GM18517 (cell line): ENCODE measurements around the gene RBKS.

Experiments
- ATAC-seq: cut with Tn5 transposase; IDR thresholded peaks from one replicate; pipeline ENCODE4 v1.9.1; 2021; ENCODE audit warnings: mild to moderate bottlenecking, moderate library complexity; ENCODE audit not compliant: unreplicated experiment

RBKS gene

DNA sequence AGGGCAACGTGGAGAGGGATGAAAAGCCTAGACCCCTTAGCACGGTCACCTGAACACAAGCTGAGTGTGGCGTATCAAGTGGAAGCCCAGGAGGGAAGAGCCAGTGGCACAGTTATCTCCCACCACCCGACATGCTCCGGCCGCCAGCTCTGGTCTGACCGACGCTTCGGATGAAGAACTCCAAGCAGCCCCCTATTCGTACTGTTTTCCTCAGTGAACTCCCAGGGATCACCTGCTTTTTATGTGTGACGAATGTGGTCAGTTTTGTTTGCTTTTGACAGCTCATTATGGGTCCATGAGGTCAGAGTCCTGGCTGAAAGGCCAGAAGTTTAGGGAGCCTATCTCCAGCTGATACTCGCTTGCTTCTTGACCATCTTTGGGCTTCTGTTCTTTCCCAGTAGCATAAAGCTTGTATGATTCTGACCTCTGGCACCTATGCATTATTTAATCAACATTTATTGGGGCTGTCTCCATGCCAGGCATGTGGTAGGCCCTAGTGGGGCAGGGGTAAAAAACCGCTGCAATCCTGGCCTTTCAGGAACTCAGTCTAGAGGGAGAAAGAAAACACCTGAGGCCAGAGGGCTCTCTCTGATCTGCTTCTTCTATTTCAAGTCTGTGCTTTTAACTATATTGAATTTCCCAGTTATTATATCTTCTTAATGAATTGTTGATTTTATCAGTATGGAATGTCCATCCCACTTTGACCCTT is 151.7 kb downstream of the RBKS start:
- no peak for ATAC-seq

DNA sequence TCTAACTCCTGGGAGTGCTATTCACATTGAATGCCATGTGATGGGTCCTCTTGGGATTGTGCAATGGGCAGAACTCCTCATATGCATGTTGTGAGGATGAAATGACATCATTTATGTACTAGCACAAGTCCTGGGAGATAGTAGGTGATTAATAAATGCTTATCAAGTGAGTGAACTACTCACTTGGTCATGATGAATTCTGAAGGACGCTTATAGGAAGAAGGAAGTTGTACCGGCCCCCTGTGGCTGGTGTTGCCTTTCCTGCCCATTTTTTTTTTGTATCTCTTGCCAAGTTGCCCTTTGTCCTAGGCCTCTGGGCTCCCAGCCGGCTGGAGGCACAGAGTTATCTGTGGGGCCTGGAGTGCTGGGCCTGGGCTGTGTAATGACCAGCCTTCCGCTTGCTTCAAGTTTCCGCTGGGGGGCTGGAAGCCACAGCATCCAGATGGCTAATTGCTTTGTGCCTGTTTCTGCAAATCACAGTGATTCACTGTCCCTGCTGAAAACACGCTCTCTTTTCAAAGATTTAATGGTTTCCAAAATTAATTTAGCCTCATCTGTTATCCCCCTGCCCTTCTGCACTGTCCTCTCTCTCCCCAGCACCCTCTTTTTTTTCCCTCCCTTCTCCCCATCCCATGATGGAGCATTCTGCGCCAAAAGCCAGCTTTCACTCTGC is 152.4 kb downstream of the RBKS start:
- ATAC-seq, result no peak

DNA sequence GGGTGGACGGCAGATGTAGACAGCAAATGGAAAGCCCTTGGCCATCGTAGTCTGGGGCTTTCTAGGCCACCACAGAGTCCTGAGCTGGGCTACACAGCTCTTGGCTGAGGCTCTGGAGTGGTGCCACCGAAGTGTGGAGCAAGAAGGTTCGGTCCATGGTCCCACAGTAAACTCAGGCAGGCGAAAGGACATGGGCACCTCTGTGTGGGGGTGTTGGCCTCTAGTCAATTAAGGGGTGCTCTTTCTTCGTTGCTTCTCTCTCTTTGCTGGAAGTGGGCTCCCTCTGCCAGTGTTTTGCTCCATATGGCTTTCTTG is 153.3 kb downstream of the RBKS start:
- no peak for ATAC-seq

DNA sequence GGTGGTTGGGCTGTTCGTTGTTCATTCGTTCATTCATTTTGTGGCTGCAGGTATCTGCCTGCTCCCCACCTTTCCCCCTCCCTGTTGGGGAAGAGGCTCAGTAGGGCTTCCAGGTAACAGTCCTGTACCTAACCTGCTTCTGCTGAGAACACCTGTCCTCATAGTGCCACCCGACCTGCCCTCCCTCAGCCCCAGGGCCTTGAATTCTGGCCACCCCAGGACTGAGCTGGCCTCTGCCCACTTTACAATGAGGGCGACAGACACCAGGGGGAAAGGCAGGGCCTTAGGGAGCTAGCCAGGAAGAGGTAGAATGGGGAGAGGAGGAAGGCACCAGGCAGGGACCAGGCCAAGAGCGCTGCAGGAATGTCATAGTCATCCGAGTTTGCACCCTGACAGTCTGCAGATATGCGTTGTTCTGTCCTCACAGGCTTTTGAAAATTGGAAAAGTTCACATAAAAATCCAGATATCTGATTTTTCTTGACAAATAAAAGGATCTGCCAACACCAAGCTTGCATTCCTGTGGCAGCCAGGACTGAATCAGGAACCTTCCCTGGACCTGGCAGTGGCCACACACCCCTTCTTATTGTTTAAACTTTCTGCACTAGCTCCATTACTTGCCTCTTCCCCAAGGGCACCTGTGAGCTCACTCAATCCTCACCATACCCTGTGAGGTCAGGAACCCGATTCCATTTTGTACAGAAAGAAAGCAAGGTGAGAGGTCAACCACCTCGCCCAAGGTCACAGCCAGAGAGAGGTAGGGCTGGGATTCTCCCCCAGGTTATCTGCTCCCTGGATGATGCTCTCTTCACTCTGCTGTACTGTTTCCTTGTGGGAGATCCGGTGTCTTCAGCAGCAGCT is 153.9 kb downstream of the RBKS start:
- ATAC-seq, result no peak

DNA sequence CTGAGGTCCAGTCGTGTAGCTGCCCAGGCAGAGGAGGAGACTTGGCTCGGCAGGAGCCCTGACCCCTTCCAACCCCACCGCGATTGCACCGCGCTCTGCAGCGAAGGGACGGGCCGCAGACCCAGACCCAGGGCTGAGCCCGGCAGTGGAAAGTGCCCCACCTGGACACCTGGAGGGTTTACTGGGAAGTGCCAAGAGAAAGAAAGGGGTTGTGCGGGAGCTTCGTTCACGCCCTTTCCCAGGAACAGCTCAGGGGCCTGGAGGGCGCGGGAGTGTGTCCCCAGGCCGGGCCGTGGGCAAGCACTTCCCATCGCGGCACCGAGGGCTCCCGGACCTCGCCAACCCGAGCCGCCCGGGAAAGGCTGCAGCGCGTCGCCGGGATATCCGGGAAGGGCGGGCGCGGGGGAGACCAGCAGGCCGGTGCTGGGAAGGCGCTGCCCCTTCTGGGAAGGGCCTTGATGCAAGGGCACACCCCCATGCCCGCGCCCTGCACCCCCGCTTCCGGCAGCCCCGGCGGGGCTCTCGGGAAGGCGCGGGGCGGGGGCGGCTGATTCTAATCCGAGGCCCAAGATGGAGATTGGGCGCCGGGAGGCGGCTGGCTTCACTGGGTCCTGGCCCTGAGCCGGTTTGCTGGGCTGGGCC is 154.8 kb downstream of the RBKS start:
- ATAC-seq, result no peak

DNA sequence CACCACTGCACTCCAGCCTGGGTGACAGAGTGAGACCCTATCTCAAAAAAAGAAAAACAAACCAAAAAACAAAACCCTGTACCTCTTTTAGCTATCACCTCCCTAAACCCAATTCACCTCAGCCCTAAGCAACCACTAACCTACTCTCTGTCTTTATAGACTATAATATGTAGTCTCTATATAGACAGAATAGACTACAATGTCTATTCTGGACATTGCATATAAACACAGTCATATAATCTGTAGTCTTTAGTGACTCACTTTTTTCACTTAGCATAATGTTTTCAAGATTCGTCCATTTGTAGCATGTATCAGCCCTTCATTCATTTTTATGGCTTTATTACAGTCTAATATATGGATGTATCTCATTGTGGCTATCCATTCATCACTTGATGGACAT is 155.9 kb downstream of the RBKS start:
- ATAC-seq, result no peak
